Measurements from ENCODE around the gene MRC2. TPM values are rescaled to one million over a fixed set of nuclear protein-coding genes. Genes with fewer than 3 reads are reported as not detected.

The MRC2 gene
- total RNA-seq, 1 donor = 245 TPM

DNA sequence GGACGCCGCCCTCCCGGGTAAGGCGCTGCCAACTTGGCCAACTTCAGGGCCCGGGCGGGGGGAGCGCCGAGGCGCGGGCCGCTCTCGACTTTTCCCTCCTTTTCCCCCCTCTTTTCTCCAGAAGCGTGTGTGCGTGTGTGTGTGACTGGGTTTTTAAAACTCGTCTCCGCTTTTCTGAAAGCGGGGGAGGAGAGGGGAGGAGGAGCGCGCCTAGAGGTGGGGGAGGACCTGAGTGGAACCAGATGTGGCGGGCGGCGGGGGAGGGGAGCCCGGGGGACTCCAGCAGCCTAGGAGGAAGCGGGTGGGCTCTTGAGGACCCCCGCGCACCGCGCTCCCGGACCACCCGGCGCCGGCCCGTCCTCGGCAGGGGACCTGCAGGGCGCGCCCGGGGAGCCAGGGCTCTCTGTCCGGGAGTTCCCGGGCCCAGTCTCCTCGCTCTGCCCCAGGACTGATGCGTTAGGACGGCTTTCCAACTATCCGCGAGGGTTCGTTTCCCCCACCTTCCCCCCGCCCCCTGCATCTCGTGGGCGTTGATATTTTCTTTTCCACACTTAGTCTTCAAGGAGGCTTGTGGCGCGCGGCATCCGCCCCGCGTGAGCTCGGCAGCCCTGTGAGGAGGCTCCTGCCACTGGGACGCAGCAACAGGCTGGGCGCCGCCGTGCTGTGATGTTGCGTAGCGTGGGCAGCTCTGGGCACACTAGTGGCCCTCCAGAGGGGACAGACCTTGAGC is 599 bp downstream of the MRC2 start:
- DNase-seq (ENCODE audit: low read depth) = peak; percentile 82

DNA sequence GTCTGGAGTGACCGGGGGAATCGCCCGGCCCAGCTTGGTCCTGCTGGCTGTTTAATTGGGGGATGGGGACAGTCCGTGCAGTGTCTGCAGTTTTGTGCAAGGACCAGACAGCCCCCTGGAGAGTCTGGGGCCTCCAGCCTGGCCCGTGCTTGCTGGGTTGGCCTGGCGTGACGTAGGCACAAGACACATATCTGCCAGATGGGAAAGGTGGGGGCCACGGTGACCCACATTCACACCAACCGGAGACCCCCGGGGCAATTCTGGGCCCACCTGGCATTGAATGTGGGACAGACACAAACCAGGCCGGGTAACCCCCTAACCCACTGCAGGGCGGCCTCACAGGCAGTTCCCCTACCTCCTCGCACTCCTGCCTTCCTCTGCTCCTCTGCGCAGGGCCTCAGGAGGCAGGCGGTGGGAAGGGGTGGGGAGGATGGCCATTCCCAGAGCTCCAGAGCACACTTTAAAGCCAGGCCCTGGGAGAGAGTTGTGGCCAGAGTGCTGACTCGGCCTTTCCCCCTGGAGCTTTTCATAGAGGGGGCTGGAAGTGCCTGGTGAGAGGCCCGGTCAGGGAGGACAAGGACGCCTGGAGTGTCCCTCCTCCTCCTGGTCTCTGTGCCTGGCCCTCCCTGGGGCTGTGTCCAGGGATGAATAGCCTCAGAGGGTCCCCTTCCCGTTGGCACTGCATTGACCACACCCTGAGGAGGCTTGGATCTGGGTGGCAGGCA is 1.5 kb downstream of the MRC2 start:
- TF ChIP-seq, protein P1, sequence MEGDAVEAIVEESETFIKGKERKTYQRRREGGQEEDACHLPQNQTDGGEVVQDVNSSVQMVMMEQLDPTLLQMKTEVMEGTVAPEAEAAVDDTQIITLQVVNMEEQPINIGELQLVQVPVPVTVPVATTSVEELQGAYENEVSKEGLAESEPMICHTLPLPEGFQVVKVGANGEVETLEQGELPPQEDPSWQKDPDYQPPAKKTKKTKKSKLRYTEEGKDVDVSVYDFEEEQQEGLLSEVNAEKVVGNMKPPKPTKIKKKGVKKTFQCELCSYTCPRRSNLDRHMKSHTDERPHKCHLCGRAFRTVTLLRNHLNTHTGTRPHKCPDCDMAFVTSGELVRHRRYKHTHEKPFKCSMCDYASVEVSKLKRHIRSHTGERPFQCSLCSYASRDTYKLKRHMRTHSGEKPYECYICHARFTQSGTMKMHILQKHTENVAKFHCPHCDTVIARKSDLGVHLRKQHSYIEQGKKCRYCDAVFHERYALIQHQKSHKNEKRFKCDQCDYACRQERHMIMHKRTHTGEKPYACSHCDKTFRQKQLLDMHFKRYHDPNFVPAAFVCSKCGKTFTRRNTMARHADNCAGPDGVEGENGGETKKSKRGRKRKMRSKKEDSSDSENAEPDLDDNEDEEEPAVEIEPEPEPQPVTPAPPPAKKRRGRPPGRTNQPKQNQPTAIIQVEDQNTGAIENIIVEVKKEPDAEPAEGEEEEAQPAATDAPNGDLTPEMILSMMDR (IDR thresholded peaks at IDR 0.05; ENCODE audit: insufficient read depth, low read length) = no peak
- peak overlapping the region; percentile 84 for H3K4me3 ChIP-seq (ENCODE audit: low read depth, low read length)
- DNase-seq (ENCODE audit: low read depth) = peak; percentile 67

More for the DNA sequence above, 599 bp downstream of the MRC2 start:
- H3K4me3 ChIP-seq (ENCODE audit: low read depth, low read length) = peak overlapping the region; percentile 84
- TF ChIP-seq, protein P1 (IDR thresholded peaks at IDR 0.05; ENCODE audit: insufficient read depth, low read length) = no peak

DNA sequence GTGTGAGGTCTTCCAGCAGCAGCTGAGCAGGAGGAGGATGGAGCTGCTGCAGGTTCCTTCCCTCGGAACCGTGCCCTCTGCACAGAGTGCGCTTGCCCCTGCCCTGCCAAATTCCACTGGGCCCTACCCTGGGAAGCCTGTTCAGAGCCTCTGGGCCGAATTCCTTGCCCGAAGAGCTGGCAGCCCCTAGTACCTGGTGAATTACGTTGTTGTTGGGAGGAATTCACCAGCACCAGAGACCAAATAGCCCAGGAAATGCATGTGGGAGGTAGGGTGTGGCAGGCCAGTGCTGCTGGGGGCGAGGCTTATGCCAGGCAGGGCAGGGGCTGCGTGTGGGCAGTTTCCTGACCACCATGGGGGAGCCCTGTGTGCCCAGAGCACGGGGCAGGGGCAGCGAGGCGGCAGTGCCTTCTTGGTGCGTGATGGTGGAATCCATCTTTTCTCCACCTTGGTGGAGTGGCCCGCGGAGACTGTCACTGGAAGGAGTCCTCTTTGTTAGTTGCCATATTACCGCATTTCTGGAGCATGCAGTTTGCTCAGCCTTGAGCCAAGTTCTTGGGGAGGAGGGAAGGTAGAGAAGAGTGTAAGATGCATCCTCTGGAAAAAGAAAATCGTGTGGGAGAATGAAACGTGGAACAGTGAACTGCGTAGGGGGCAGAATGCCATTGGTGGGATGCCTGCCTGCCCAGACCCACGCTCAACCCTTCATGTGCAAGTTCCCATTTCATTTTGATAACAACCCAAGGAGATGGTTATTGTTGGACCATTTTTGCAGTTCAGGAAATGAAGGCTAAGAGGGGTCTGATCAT is 2.3 kb downstream of the MRC2 start:
- DNase-seq (ENCODE audit: low read depth) = peak; percentile 32
- TF ChIP-seq, protein P1 (IDR thresholded peaks at IDR 0.05; ENCODE audit: insufficient read depth, low read length) = no peak

DNA sequence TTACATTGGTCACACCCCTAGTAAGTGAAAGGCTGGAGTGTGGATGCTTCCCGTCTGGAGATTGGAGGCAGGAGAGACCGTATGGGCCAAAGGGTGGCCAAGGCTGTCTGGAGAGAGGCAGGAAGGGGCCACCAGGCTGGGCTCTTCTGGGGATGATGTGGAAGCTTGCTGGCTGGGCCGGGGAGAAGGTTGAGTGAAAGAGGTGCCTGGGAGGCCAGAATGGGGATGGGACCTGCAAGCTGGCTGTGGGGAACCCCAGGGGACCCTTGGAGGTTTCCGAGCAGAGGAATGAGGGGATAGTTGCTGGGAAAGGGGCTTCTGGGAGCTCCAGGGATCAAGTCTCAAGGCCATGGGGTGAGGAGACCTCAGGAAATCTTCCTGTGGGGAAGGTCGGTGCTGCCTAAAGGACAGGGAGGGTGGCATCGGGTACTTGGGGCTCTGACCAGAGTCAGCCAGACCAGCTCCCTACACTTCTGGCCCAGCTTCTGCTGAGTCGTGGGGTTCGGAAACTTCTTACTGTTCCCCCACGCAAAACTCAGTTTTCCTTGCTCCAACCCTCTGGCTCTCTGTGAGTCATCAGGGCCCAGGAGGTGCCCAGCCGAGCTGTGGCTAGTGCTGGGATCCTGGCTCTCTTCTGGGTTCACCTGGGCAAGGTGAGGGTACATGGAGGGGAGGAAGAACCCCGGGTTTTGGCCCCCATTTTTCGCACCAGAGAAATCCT is 3.1 kb downstream of the MRC2 start:
- TF ChIP-seq, protein P1 (IDR thresholded peaks at IDR 0.05; ENCODE audit: insufficient read depth, low read length) = no peak
- DNase-seq (ENCODE audit: low read depth) = no peak

More for the DNA sequence above, 2.3 kb downstream of the MRC2 start:
- peak overlapping the region; percentile 84 for H3K4me3 ChIP-seq (ENCODE audit: low read depth, low read length)

DNA sequence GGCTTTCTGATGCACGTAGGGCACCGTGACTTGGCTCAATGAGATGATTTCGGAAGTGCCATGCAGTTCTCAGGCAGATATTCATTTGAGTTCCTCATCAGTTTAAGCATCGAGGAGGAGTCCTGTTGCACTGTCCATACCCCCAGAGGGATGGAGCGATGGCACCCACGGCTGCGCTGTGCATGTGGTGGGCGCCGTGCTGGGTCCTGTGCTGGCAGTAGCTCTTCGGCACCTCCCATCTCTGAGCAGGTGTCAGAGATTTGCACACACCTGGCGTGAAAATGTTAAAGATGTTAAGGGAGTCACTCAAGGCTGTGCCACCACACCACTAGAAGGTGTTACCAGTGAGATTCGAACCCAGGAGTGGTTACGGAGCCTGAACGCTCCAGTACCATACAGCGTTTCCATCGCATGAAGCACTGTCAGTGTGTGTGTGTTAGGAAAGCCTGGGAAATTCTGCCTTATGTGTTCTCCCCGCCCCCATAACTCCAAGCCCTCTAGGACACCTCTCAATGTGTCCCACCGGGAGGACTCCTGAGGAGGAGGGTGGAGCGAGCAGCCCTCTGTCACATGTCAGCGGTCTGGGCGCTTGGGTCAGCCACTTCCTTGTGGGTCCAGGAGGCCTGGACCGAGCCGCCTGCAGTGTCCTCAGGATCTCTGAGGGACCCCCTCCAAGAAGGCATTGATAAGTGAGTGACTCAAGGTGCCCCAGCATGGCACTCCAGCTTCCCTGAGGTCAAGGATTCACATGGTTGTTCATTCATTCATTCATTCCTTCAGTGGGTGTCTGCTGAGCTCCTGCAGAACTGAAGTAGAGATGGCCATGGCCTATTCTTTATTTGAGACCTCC is 3.8 kb downstream of the MRC2 start:
- DNase-seq (ENCODE audit: low read depth) = no peak
- TF ChIP-seq, protein P1 (IDR thresholded peaks at IDR 0.05; ENCODE audit: insufficient read depth, low read length) = no peak
- H3K4me3 ChIP-seq (ENCODE audit: low read depth, low read length) = peak overlapping the region; percentile 84

More for the DNA sequence above, 3.1 kb downstream of the MRC2 start:
- peak overlapping the region; percentile 84 for H3K4me3 ChIP-seq (ENCODE audit: low read depth, low read length)

Data from fibroblast of the aortic adventitia (primary cell).